Activated naive CD8-positive, alpha-beta T cell treated with anti-CD3 and anti-CD28 coated beads, Interleukin-2, amount 10 ng/mL, durations not matched to agents 7 days and 5 days (primary cell): ENCODE measurements around the gene CAB39. TPM values are rescaled to one million over a fixed set of nuclear protein-coding genes. Genes with fewer than 3 reads are reported as not detected.
A peak's percentile ranks its signal among the peaks of the same experiment; 100 is the strongest.

Experiments
- ATAC-seq: fragments of 150-1000 bp; cut with Tn5 transposase; one replicate; pipeline ENCODE4 v1.10.0; 2021; ENCODE audit warnings: low read depth, moderate library complexity
- POLR2A ChIA-PET: fragments of 350-600 bp; sonication (Branson Sonifier 250); formaldehyde crosslinking; loops from one replicate; lab custom pipeline; 2021; ENCODE audit warnings: antibody characterized with exemption; lab: Charles Lee
- DNase-seq: peaks from one replicate; pipeline ENCODE4 v3.0.0; 2021
- H3K27ac Mint-ChIP-seq: one replicate; pipeline ENCODE4 v1.8.0; 2022; ENCODE audit warnings: mild to moderate bottlenecking, mixed read lengths
- H3K27me3 Mint-ChIP-seq: one replicate; pipeline ENCODE4 v1.8.0; 2022; ENCODE audit warnings: mild to moderate bottlenecking, moderate library complexity, mixed read lengths
- H3K36me3 Mint-ChIP-seq: one replicate; pipeline ENCODE4 v1.8.0; 2021; ENCODE audit warnings: mild to moderate bottlenecking, mixed read lengths
- H3K4me1 Mint-ChIP-seq: one replicate; pipeline ENCODE4 v1.8.0; 2021; ENCODE audit warnings: mixed read lengths
- H3K4me3 Mint-ChIP-seq: one replicate; pipeline ENCODE4 v1.8.0; 2022; ENCODE audit warnings: mild to moderate bottlenecking, moderate library complexity, mixed read lengths
- H3K9me3 Mint-ChIP-seq: one replicate; pipeline ENCODE4 v1.8.0; 2021; ENCODE audit warnings: mixed read lengths
- total RNA-seq, 2 experiments: library from RNA; stranded (reverse); gene quantifications; one replicate each; pipeline ENCODE4 v1.2.3, GENCODE V29; 2021

CAB39 gene
- total RNA-seq, 2 experiments from 2014 or later, result 138 to 143 TPM

DNA sequence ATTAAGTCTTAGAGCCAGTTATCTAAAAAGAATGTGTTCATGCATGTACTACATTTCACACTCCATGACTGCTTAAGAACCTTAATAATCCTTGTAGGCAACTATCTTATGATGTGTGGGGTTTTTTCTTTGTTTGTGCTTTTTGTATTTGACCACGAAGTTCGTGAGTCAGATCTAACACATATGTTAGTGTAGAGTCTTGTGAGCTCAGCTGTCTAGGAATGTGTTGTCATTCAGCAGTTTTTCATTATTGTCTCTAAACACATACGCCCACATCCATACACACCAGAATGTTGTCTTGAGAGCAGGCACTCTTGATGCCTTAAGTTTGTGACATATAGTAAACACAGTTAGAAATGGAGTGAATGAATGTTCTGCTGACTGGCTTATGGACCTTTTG lies 38.4 kb downstream of the CAB39 start:
- Mint-ChIP-seq H3K4me3 (no peak overlapping the region), H3K27ac (no peak overlapping the region), H3K27me3 (no peaks in the 10 kb centered on the region), H3K4me1 (peaks cover 53% of the 10 kb centered on the region), H3K36me3 (peaks cover 53% of the 10 kb centered on the region), H3K9me3 (no peaks in the 10 kb centered on the region)
- DNase-seq (no peak), ATAC-seq (peak; percentile 54)
- POLR2A ChIA-PET, result no interaction called here

GRCh38 chr2:230754200-230754599 lies 41.6 kb downstream of the CAB39 start:
- peaks cover 65% of the 10 kb centered on the region for H3K4me1 Mint-ChIP-seq
- ATAC-seq (no peak), DNase-seq (no peak)
- no peak overlapping the region for H3K4me3 Mint-ChIP-seq
- no peaks in the 10 kb centered on the region for H3K27me3 Mint-ChIP-seq
- POLR2A ChIA-PET, result interaction anchor here (0.6 kb wide), 1 partner anchor 26 kb away, joined by 4 read pairs; no protein-coding TSS in a partner anchor
- H3K9me3 Mint-ChIP-seq, result no peaks in the 10 kb centered on the region
- H3K36me3 Mint-ChIP-seq, result peaks cover 39% of the 10 kb centered on the region
- no peak overlapping the region for H3K27ac Mint-ChIP-seq

DNA sequence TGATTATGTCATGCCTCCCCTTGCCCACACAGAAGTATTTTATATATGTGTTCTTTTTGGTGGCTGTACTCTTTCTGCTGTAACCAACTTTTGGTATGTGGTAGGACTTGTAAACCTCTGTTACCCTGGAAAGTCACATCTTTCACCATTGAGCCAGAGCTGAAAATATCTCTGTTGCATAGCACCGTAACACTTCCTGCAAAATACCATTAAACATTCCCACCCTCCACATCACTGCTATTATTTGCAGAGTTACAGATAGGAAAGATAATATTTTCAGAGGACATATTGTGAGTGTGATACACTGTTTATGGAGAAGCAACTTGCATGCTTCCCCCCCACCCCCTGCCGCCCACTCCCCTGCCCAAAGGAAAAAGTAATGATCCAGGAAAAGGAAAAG lies 44.8 kb downstream of the CAB39 start:
- no peak overlapping the region for H3K27ac Mint-ChIP-seq
- H3K36me3 Mint-ChIP-seq, result peaks cover 44% of the 10 kb centered on the region
- H3K27me3 Mint-ChIP-seq, result no peaks in the 10 kb centered on the region
- POLR2A ChIA-PET, result no interaction called here
- peak overlapping the region; percentile 2 for H3K4me3 Mint-ChIP-seq
- peaks cover 64% of the 10 kb centered on the region for H3K4me1 Mint-ChIP-seq
- DNase-seq (no peak), ATAC-seq (no peak)
- H3K9me3 Mint-ChIP-seq, result no peaks in the 10 kb centered on the region

DNA sequence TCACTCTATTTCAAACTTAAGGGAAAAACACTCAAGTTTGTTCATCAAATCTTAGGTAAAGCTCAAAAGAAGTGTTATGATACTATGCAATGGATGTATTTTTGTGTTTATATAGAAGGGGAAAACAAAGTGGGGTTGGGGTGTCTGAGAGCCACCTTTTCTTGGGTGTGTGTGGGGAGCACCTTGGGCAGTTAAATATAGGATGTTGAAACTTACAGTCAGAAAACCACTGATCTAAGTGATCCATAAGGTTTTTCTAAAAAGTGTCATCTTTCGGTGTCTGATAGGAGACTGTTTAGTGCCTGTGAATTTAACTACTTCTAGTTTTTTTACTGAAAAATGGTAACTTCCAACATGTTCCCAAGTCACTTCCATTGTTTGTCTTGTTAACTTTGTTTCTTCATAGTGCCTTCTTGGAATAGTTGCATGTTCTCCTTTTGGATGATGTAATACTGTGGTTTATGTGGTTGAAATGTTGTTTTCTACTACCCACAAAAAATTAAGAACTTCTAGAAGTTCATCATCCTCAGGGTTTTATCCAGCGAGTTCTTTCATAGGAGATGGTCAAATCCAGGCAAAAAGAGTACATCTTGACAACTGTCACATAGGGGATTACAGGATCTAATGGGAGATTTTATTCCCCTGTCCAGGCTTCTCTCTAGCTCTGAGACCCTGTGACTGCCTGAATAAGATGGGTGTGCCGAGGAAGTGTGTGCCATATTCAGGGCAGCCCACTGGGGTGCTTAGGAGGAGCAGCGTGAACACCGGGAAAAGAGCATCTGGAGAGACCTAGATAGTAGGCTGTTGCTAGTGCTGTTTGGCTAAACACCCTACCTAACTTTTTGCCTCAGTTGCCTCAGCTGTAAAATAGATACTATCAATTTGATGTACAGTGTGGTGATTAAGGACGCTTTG lies 46.2 kb downstream of the CAB39 start:
- Mint-ChIP-seq H3K9me3 (no peaks in the 10 kb centered on the region), H3K27ac (peak overlapping the region; percentile 60), H3K36me3 (peaks cover 44% of the 10 kb centered on the region), H3K4me3 (peak overlapping the region; percentile 7), H3K4me1 (peaks cover 58% of the 10 kb centered on the region), H3K27me3 (no peaks in the 10 kb centered on the region)
- no peak for DNase-seq
- POLR2A ChIA-PET, result interaction anchor here (0.8 kb wide), 1 partner anchor 14 kb away, joined by 4 read pairs; no protein-coding TSS in a partner anchor
- ATAC-seq, result no peak

DNA sequence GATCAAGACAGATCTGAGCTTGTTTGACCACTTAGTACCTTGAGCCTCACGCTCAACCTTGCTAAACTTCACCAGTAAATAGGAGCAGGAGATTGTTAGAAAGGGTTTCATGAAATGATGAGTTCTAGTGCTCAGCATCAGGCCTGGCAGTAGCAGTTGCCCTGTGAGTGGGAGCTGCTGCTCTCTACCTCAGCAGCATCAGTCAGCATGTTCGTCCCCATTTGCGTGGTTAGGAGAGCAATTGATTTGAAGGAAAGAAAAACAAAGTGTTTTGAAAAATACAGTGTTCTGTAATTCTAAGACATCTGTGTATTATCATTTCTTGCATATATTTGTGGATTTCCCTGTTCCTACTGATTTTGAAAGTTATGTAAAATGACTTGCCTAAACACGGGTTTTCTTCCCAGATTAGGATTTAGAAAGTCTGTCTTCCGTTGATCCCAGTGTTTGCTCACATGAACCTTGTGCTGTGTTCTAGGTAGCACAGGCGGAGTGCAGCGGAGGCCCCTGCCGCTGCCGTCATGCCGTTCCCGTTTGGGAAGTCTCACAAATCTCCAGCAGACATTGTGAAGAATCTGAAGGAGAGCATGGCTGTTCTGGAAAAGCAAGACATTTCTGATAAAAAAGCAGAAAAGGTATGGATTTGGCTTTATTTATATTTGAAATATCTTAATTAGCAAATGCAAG lies 47.0 kb downstream of the CAB39 start:
- peak overlapping the region; percentile 66 for H3K27ac Mint-ChIP-seq
- H3K4me1 Mint-ChIP-seq, result peaks cover 56% of the 10 kb centered on the region
- no peak overlapping the region for H3K4me3 Mint-ChIP-seq
- POLR2A ChIA-PET, result interaction anchor here (0.8 kb wide), 1 partner anchor 13 kb away, joined by 4 read pairs; no protein-coding TSS in a partner anchor
- no peak for DNase-seq
- ATAC-seq, result no peak
- H3K36me3 Mint-ChIP-seq, result peaks cover 41% of the 10 kb centered on the region
- H3K27me3 Mint-ChIP-seq, result no peaks in the 10 kb centered on the region
- H3K9me3 Mint-ChIP-seq, result no peaks in the 10 kb centered on the region

- H3K9me3 Mint-ChIP-seq, result no peaks in the 10 kb centered on the region
- no peak for ATAC-seq
- no peak overlapping the region for H3K4me3 Mint-ChIP-seq
- H3K27ac Mint-ChIP-seq, result no peak overlapping the region
- H3K36me3 Mint-ChIP-seq, result peaks cover 49% of the 10 kb centered on the region
- H3K4me1 Mint-ChIP-seq, result peaks cover 46% of the 10 kb centered on the region
- no peaks in the 10 kb centered on the region for H3K27me3 Mint-ChIP-seq
- DNase-seq, result no peak
- POLR2A ChIA-PET, result interaction anchor here (0.8 to 1.0 kb wide), 2 partner anchors 43 to 47 kb away, joined by 3 read pairs; no protein-coding TSS in a partner anchor
Observed at GRCh38 chr2:230761704-230762103, 49.1 kb downstream of the CAB39 start.

DNA sequence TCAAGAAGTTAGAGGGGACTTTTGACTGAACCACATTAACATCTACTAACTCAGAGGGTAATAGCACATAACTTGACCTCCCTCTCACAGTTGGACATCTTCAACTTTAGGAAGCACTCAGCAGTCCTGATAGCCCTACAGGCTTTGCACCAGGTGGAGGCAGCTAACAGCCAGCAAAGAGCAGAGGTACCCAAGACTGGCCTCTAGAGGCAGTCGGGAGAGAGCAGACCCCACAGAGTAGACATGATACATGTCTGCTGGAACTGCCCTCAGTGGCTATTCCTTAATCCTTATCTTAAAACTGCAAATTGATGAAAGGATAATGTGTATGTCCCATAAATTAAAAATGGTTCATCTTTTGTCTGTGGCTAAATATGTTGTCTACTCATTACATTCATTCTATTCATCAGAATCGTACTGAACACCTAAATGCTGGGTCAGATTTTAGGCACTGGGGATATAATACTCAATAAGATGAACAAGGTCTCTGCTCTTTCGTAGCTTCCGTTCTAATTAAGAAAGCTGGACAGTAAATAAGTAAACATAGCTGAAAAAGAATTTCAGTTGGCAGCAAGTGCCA lies 49.8 kb downstream of the CAB39 start:
- Mint-ChIP-seq H3K4me1 (peaks cover 44% of the 10 kb centered on the region), H3K4me3 (no peak overlapping the region), H3K27ac (peak overlapping the region; percentile 11), H3K27me3 (no peaks in the 10 kb centered on the region), H3K9me3 (no peaks in the 10 kb centered on the region), H3K36me3 (peaks cover 56% of the 10 kb centered on the region)
- DNase-seq (no peak), ATAC-seq (peak; percentile 84)
- POLR2A ChIA-PET, result interaction anchor here (0.8 to 1.0 kb wide), 2 partner anchors 44 to 48 kb away, joined by 3 read pairs; no protein-coding TSS in a partner anchor

GRCh38 chr2:230764346-230764745 lies 51.7 kb downstream of the CAB39 start:
- Mint-ChIP-seq H3K27me3 (no peaks in the 10 kb centered on the region), H3K27ac (no peak overlapping the region), H3K36me3 (peaks cover 68% of the 10 kb centered on the region), H3K4me1 (peaks cover 35% of the 10 kb centered on the region), H3K4me3 (no peak overlapping the region), H3K9me3 (no peaks in the 10 kb centered on the region)
- DNase-seq (no peak), ATAC-seq (no peak)
- POLR2A ChIA-PET, result no interaction called here

GRCh38 chr2:230765611-230766300 lies 53.1 kb downstream of the CAB39 start:
- no peak overlapping the region for H3K4me3 Mint-ChIP-seq
- ATAC-seq, result no peak
- H3K27ac Mint-ChIP-seq, result no peak overlapping the region
- H3K27me3 Mint-ChIP-seq, result no peaks in the 10 kb centered on the region
- H3K9me3 Mint-ChIP-seq, result no peaks in the 10 kb centered on the region
- peaks cover 66% of the 10 kb centered on the region for H3K36me3 Mint-ChIP-seq
- peaks cover 36% of the 10 kb centered on the region for H3K4me1 Mint-ChIP-seq
- DNase-seq, result no peak
- POLR2A ChIA-PET, result no interaction called here

DNA sequence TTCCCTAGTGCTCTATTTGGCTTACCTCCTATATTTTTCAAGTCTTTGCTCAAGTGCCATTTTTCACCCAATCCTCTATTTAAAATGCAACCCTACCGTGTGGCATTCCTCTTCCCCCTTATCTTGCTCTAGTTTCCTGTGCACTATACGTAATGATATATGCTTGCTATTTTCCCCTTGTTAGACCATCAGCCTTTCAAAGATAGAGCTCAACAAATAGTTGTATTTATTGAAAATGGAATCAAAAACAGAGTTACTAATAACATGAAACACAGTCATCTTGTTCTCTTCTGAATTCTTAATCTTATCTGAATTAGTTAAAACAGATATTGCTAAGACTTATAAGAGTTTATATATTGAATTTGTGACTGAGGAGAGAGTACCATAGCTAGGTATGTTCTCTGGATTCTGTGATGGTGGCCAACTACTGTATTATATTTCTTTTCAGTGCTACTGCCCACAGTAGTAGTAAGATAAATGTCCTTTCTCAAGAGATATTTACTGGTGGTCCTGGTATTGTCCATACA lies 55.3 kb downstream of the CAB39 start:
- Mint-ChIP-seq H3K4me1 (peaks cover 45% of the 10 kb centered on the region), H3K4me3 (no peak overlapping the region), H3K9me3 (no peaks in the 10 kb centered on the region), H3K36me3 (peaks cover 63% of the 10 kb centered on the region), H3K27ac (no peak overlapping the region), H3K27me3 (no peaks in the 10 kb centered on the region)
- POLR2A ChIA-PET, result interaction anchor here (0.6 kb wide), 1 partner anchor 44 kb away, joined by 6 read pairs; no protein-coding TSS in a partner anchor
- no peak for DNase-seq
- no peak for ATAC-seq

DNA sequence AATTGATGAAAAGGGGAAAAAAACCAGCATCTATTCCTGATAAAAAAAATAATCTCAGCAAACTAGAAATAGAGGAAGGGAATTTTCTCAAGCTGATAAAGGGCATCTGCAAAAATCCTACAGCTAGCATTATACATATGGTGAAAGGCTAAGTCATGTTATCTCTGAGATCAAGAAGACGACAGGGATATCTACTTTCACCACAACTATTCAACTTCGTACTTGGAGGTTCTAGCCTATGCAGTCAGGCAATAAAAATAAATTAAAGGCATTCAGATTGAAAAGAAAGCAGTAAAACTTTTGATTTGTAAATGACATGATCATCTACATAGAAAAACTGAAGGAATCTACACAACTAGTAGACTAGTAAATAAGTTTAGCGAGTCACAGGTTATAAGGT lies 58.2 kb downstream of the CAB39 start:
- no peak overlapping the region for H3K27ac Mint-ChIP-seq

GRCh38 chr2:230772156-230772555 lies 59.5 kb downstream of the CAB39 start:
- DNase-seq (no peak), ATAC-seq (no peak)
- POLR2A ChIA-PET, result interaction anchor here (0.7 to 1.8 kb wide), 6 partner anchors 9 to 408 kb away, joined by 3 to 6 read pairs (median 4); no protein-coding TSS in a partner anchor
- Mint-ChIP-seq H3K9me3 (no peaks in the 10 kb centered on the region), H3K4me3 (peak overlapping the region; percentile 8), H3K27ac (peak overlapping the region; percentile 36), H3K36me3 (peaks cover 64% of the 10 kb centered on the region), H3K27me3 (no peaks in the 10 kb centered on the region), H3K4me1 (peaks cover 71% of the 10 kb centered on the region)

More for the DNA sequence above, 58.2 kb downstream of the CAB39 start:
- DNase-seq, result no peak
- ATAC-seq, result no peak
- peaks cover 62% of the 10 kb centered on the region for H3K4me1 Mint-ChIP-seq
- H3K4me3 Mint-ChIP-seq, result no peak overlapping the region
- H3K9me3 Mint-ChIP-seq, result no peaks in the 10 kb centered on the region
- H3K36me3 Mint-ChIP-seq, result peaks cover 67% of the 10 kb centered on the region
- POLR2A ChIA-PET, result no interaction called here
- no peaks in the 10 kb centered on the region for H3K27me3 Mint-ChIP-seq
